Upper lobe of right lung (tissue), 1 donor: Measurements from ENCODE around the gene TDRD5. TPM values are rescaled to one million over a fixed set of nuclear protein-coding genes. Genes with fewer than 3 reads are reported as not detected.

Experiments
- ATAC-seq: fragments of 200-7000 bp; cut with Tn5 transposase; one replicate; pipeline ENCODE4 v1.9.1; 2020; ENCODE audit warnings: mild to moderate bottlenecking, moderate library complexity
- DNase-seq: peaks from one replicate; pipeline ENCODE4 v3.0.0-alpha.2; 2020
- H3K27ac ChIP-seq: fragments of 200-600 bp; one replicate; pipeline ENCODE4 v1.8.0; 2022
- H3K27me3 ChIP-seq: fragments of 200-600 bp; one replicate; pipeline ENCODE4 v1.8.0; 2022; ENCODE audit warnings: mild to moderate bottlenecking
- H3K36me3 ChIP-seq: fragments of 200-600 bp; one replicate; pipeline ENCODE4 v1.8.0; 2022
- H3K4me1 ChIP-seq: fragments of 200-600 bp; one replicate; pipeline ENCODE4 v1.8.0; 2022
- H3K4me3 ChIP-seq: fragments of 200-600 bp; one replicate; pipeline ENCODE4 v1.8.0; 2022; ENCODE audit warnings: mild to moderate bottlenecking
- H3K9me3 ChIP-seq: fragments of 200-600 bp; one replicate; pipeline ENCODE4 v1.8.0; 2022
- intact Hi-C: fragments of 100-400 bp; cut with DNase I; formaldehyde crosslinking; loops from one replicate; pipeline ENCODE4 v1.11.0; 2022
- total RNA-seq: library from RNA; stranded (reverse); fragmentation: NEBNext Ultra II Directional; extraction: Animal tissue kit (Norgen Biotek cat#: 25700); gene quantifications from one replicate; pipeline ENCODE4 v1.2.1, GENCODE V29; 2021
- TF ChIP-seq, protein P1 (sequence below): fragments of 200-600 bp; IDR thresholded peaks from one replicate; pipeline ENCODE4 v1.8.0; 2022; ENCODE audit warnings: antibody characterized with exemption
- donor health status: DM: no; HTN: yes; CAD: no; lungs with severe emphysema.

TDRD5 gene
- total RNA-seq, 1 donor from 2014 or later, result 0.17 TPM

- H3K4me3 ChIP-seq, result no peak overlapping the region
- no peaks in the 10 kb centered on the region for H3K4me1 ChIP-seq
- no peaks in the 10 kb centered on the region for H3K36me3 ChIP-seq
- H3K27me3 ChIP-seq, result no peaks in the 10 kb centered on the region
- no peak for DNase-seq
- H3K9me3 ChIP-seq, result no peaks in the 10 kb centered on the region
- TF ChIP-seq, protein P1, sequence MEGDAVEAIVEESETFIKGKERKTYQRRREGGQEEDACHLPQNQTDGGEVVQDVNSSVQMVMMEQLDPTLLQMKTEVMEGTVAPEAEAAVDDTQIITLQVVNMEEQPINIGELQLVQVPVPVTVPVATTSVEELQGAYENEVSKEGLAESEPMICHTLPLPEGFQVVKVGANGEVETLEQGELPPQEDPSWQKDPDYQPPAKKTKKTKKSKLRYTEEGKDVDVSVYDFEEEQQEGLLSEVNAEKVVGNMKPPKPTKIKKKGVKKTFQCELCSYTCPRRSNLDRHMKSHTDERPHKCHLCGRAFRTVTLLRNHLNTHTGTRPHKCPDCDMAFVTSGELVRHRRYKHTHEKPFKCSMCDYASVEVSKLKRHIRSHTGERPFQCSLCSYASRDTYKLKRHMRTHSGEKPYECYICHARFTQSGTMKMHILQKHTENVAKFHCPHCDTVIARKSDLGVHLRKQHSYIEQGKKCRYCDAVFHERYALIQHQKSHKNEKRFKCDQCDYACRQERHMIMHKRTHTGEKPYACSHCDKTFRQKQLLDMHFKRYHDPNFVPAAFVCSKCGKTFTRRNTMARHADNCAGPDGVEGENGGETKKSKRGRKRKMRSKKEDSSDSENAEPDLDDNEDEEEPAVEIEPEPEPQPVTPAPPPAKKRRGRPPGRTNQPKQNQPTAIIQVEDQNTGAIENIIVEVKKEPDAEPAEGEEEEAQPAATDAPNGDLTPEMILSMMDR, result no peak
- intact Hi-C loops, result no loop called here
- no peak for ATAC-seq
- no peak overlapping the region for H3K27ac ChIP-seq
These were observed 111.4 kb downstream of the TDRD5 start for GRCh38 chr1:179702946-179703539.

DNA sequence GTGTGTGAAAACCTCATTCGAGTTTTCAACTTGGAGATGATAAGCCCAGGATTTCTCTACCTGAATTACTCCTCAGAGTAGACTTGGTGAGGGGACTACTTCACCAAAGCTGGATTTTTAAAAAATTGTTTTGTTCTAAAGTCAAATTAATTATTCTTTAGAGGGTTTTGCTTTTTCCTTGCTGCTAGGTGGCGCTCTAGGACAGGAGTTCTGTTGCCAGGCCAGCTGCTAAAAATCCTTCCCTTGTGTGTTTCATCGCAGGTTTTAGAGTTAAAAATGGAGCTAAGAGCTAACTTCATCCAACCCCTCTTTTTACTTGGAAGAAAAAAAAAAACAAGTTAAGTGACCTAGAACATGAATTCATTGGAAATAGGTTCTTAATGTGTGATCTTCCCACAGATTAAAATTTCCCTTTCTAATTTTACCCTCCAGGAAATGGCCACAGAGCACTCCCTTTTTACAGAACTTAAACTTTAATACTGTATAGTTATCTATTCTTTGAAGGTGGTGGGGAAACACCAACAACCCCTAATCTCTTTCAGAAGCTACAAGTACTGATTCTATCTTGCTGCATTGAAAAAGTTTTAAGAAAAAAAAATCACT, 114.8 kb downstream of the TDRD5 start:
- Histone ChIP-seq H3K9me3 (no peaks in the 10 kb centered on the region), H3K27me3 (no peaks in the 10 kb centered on the region), H3K27ac (no peak overlapping the region), H3K4me1 (peaks cover 4% of the 10 kb centered on the region), H3K36me3 (no peaks in the 10 kb centered on the region), H3K4me3 (no peak overlapping the region)
- intact Hi-C loops, result loop anchor here (5.0 kb wide), 1 partner anchor 106 kb away; no protein-coding TSS in a partner anchor
- ATAC-seq, result peak; percentile 49
- no peak for DNase-seq
- TF ChIP-seq, protein P1, result peak; percentile 66

- DNase-seq, result no peak
- ATAC-seq, result no peak
- H3K4me1 ChIP-seq, result peaks cover 4% of the 10 kb centered on the region
- H3K9me3 ChIP-seq, result no peaks in the 10 kb centered on the region
- no peaks in the 10 kb centered on the region for H3K27me3 ChIP-seq
- H3K4me3 ChIP-seq, result no peak overlapping the region
- H3K27ac ChIP-seq, result no peak overlapping the region
- no peaks in the 10 kb centered on the region for H3K36me3 ChIP-seq
- TF ChIP-seq, protein P1, result no peak
- intact Hi-C loops, result loop anchor here (5.0 kb wide), 1 partner anchor 105 kb away; no protein-coding TSS in a partner anchor
These were observed 115.8 kb downstream of the TDRD5 start for GRCh38 chr1:179707406-179707805.

DNA sequence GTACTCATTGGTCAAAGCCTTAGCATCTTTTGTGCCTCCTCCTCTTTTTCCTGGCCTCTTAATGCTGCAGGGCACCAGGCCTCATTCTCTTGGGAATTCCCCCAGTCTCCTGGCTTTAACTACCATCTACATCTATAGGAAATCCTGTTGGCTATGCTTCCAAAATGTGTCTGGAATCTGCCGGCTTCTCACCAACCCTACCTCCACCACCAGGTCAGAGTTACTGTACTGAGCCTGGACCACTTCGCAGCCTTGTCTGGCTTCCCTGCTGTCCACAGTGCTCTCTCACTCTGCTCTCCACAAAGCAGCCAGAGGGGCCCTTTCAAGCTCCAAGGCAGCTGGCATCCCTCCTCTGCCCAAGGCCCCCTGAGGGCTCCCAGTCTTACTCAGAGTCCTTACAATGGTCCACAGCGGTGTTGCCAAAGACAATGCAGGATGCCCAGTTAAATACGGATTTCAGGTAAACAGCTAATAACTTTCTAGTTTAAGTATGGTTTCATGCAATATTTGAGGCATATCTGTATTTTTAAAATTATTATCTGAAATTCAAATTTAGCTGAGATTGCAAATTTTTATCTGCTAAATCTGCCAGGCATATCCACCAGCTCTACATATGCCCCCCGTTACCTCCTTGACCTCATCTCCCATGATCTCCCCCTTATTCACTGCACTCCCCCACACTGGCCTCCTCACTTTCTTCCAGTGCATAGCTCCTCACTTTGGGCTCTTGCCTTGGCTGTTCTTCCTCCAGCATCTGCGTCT, 117.0 kb downstream of the TDRD5 start:
- ATAC-seq (no peak), DNase-seq (no peak)
- H3K4me1 ChIP-seq, result peaks cover 4% of the 10 kb centered on the region
- TF ChIP-seq, protein P1, result no peak
- H3K36me3 ChIP-seq, result no peaks in the 10 kb centered on the region
- H3K27me3 ChIP-seq, result no peaks in the 10 kb centered on the region
- no peak overlapping the region for H3K4me3 ChIP-seq
- no peak overlapping the region for H3K27ac ChIP-seq
- H3K9me3 ChIP-seq, result peaks cover 1% of the 10 kb centered on the region
- intact Hi-C loops, result loop anchor here (5.0 kb wide), 1 partner anchor 104 kb away; no protein-coding TSS in a partner anchor

GRCh38 chr1:179709841-179710329, 118.3 kb downstream of the TDRD5 start:
- intact Hi-C loops, result loop anchor here (5.0 kb wide), 1 partner anchor 102 kb away; no protein-coding TSS in a partner anchor
- peaks cover 14% of the 10 kb centered on the region for H3K9me3 ChIP-seq
- no peak for DNase-seq
- ATAC-seq, result peak; percentile 35
- no peaks in the 10 kb centered on the region for H3K36me3 ChIP-seq
- H3K4me1 ChIP-seq, result peaks cover 4% of the 10 kb centered on the region
- TF ChIP-seq, protein P1, result no peak
- H3K4me3 ChIP-seq, result no peak overlapping the region
- no peak overlapping the region for H3K27ac ChIP-seq
- H3K27me3 ChIP-seq, result no peaks in the 10 kb centered on the region
